ENCODE measurements around the gene SMPD3. TPM values are rescaled to one million over a fixed set of nuclear protein-coding genes. Genes with fewer than 3 reads are reported as not detected.

SMPD3 gene
- total and polyA plus RNA-seq, 2 donors (not counting 3 experiments of a cell fraction or from before 2014, with no cell fraction given): not detected

DNA sequence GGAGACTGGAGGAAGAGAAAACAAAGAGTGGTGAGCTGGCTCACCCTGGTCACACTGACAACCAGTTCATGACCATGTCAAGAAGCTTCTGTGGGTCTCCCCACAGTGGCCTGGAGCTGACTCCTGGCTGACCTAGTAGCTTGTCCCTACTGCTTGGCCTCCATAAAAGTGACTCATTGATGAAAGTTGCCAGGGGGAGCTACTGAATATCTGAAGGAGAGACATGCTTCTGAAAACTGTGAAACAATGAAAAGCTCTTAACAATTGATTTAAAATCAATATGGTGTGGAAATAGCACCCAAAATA lies 22.0 kb downstream of the SMPD3 start:
- FAIRE-seq (no peak), DNase-seq (ENCODE audit: low read depth, low spot score) (no peak)
- no TSS peak for BruUV-seq (replicated peaks)
- no peak overlapping the region for H3K27ac ChIP-seq (ENCODE audit: insufficient read depth, low read depth, low read length)
- H3K4me3 ChIP-seq (replicated peaks in 1 of 3; ENCODE audit: insufficient read depth in 1 of 3, low read depth in 1 of 3, low read length in 3 of 3): no peak overlapping the region
- H3K79me2 ChIP-seq (ENCODE audit: control insufficient read depth, insufficient read depth, low read length): no peaks in the 10 kb centered on the region
- no peaks in the 10 kb centered on the region for H3K4me1 ChIP-seq (ENCODE audit: control insufficient read depth, extremely low read depth, insufficient read depth, low read length)
- no peak overlapping the region for H2AFZ ChIP-seq (ENCODE audit: low read depth, low read length)
- no peak overlapping the region for H3K9ac ChIP-seq (replicated peaks; ENCODE audit: extremely low read depth, insufficient read depth, low read length)
- H4K20me1 ChIP-seq (replicated peaks; ENCODE audit: control insufficient read depth, extremely low read depth, insufficient read depth, low read length): no peaks in the 10 kb centered on the region
- H3K9me1 ChIP-seq (replicated peaks; ENCODE audit: control insufficient read depth, extremely low read depth, insufficient read depth, low read length): no peaks in the 10 kb centered on the region
- H3K36me3 ChIP-seq (ENCODE audit: control insufficient read depth in 2 of 2, extremely low read depth in 1 of 2, insufficient read depth in 2 of 2, low read length in 2 of 2): no peaks in the 10 kb centered on the region
- H3K27me3 ChIP-seq (ENCODE audit: control insufficient read depth in 2 of 2, insufficient read depth in 2 of 2, low read length in 2 of 2): peaks cover 1 to 2% of the 10 kb centered on the region in 2 experiments
- dilution Hi-C loops (cut with MboI; ENCODE audit: extremely low pct_ligation_motif_present, low sequenced_read_pairs) (no loop called here), intact Hi-C loops (cut with micrococcal nuclease) (no loop called here)
- CTCF ChIA-PET: interaction anchor here (0.6 to 0.7 kb wide), 2 partner anchors 10 to 30 kb away, joined by 3 read pairs; no protein-coding TSS in a partner anchor
- POLR2A ChIA-PET: no interaction called here
- no peaks in the 10 kb centered on the region for H3K9me3 ChIP-seq (replicated peaks; ENCODE audit: control insufficient read depth, insufficient read depth, low read length)
- TF ChIP-seq JUN (IDR thresholded peaks at IDR 0.05; ENCODE audit: borderline replicate concordance, insufficient read depth, insufficient read length, low read depth) (no peak), POLR2A (IDR thresholded peaks at IDR 0.05; ENCODE audit: low read depth, low read length) (no peak), GATA2 (IDR thresholded peaks at IDR 0.05; ENCODE audit: insufficient read depth, insufficient read length, low read depth, low read length) (no peak), EZH2 (IDR thresholded peaks at IDR 0.05; ENCODE audit: borderline replicate concordance, low read depth, low read length, severe bottlenecking) (no peak)
- TF ChIP-seq, protein P1, sequence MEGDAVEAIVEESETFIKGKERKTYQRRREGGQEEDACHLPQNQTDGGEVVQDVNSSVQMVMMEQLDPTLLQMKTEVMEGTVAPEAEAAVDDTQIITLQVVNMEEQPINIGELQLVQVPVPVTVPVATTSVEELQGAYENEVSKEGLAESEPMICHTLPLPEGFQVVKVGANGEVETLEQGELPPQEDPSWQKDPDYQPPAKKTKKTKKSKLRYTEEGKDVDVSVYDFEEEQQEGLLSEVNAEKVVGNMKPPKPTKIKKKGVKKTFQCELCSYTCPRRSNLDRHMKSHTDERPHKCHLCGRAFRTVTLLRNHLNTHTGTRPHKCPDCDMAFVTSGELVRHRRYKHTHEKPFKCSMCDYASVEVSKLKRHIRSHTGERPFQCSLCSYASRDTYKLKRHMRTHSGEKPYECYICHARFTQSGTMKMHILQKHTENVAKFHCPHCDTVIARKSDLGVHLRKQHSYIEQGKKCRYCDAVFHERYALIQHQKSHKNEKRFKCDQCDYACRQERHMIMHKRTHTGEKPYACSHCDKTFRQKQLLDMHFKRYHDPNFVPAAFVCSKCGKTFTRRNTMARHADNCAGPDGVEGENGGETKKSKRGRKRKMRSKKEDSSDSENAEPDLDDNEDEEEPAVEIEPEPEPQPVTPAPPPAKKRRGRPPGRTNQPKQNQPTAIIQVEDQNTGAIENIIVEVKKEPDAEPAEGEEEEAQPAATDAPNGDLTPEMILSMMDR (IDR thresholded peaks at IDR 0.05; ENCODE audit: extremely low read depth in 1 of 2, insufficient read depth in 1 of 2, low read depth in 1 of 2, low read length in 2 of 2): no peak
- H3K4me2 ChIP-seq (ENCODE audit: insufficient read depth, low read length): no peak overlapping the region

Measured in endothelial cell of umbilical vein (primary cell).